HG03103 (cell line): ENCODE results near the gene EGFL6.
A peak's percentile ranks its signal among the peaks of the same experiment; 100 is the strongest.

Experiments
- ATAC-seq: cut with Tn5 transposase; IDR thresholded peaks from one replicate; pipeline ENCODE4 v1.9.1; 2021; ENCODE audit warnings: low read depth; ENCODE audit not compliant: unreplicated experiment

The EGFL6 gene

DNA sequence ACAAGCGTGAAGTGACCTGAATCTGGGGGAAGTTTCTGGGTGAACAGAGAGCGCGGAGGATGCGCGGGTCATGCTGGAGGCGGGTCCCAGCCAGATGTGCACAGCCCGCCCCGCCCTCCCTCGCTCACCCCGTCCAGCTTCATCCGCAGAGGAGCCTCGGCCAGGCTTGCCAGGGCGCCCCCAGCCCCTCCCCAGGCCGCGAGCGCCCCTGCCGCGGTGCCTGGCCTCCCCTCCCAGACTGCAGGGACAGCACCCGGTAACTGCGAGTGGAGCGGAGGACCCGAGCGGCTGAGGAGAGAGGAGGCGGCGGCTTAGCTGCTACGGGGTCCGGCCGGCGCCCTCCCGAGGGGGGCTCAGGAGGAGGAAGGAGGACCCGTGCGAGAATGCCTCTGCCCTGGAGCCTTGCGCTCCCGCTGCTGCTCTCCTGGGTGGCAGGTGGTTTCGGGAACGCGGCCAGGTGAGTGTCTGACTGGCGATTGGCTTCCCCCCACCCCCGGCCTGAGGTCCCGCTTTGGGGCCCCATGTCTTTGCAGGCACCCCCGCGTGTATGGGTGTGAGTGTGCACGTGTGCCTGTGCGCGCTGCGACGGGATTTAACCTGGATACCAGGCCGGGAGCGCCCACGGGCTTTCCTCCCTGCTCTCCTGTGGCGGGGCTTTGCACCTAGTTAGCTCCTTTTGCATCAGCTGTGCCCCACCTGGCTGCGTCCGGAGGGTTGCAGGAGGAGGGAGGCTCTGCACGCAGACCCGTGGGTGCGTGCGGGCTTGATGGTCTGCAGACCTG lies at the start of gene EGFL6:
Gene EGFL6 (plus strand): TSS at position 123 of the 782 bp plus-strand sequence. CDS start 261 bp downstream, at position 384.
- no peak for ATAC-seq

GRCh38 chrX:13520351-13520750 lies 49.0 kb upstream of the EGFL6 start:
- no peak for ATAC-seq

DNA sequence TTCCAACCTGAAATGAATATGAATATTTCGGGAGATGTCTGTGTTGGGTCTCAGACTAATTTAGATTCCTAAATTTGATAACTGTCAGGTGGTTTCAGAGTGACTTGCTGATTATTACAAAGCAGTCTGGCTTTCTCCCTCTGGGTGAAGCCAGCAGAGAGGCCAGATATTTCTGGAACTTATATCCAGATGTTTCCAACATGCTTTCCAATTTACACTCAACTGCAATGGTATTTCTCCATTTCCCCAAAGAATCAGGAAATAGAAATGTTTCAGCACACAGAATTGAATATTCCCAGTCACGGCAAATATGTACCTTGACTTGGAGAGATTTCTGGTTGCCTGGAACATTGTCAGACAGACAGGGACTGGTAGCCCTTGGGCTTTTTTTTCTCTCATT lies 48.5 kb upstream of the EGFL6 start:
- no peak for ATAC-seq

- no peak for ATAC-seq
These were observed 46.6 kb upstream of the EGFL6 start for GRCh38 chrX:13522811-13523210.

DNA sequence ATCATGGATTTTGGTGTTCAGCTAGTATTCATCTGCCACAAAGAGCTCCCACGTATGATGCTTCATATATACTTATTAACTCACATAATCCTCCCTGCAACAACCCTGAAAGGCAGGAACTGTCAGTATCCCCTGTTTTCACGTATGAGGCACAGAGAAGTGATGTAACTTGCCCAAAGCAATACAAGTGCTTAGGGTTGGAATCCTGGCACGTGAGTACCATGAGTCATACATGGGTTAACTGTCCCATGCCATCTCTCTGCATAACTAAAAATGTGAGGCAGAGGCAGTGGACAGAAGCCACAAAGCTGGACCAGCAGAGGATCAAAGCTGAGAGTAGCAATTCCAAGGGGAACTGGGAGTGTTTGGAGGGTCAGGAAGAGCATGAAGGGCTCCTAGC lies 35.7 kb upstream of the EGFL6 start:
- no peak for ATAC-seq

DNA sequence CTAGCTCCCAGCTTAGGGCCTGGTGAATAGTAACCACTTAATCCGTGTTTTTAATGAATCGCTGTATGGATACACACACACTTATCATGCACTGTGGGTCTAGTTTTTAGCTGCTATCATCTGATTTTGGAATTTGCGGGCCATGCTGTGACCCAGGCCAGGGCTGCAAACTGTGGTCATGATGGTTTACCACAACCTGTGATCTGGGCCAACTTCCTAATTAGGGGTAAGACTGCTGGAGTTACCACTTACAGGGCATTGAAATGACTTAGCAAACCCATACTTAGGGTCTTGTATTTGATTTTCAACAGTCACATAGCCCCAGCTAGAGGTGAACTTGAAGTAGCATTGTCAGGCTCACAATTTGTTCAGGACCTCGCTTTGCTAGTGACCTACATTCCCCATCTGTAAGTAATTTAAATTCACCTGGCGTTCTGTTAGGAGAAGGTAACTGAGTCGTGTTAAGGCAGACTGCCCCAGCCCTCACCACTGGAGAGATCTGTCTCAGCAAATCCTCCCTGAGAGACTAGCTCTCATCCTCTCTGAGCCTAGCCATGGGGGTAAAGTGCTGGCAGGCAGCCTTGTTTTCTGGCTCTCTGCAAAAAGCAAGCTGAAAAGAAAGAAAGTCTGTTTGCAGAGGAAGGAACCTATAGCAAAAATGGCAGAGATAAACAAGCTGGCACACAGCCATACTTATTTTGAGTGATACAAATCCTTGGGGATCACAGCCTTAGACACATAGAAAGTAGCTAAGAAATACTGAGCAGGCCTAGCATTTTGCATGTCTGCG lies 33.8 kb upstream of the EGFL6 start:
- no peak for ATAC-seq

DNA sequence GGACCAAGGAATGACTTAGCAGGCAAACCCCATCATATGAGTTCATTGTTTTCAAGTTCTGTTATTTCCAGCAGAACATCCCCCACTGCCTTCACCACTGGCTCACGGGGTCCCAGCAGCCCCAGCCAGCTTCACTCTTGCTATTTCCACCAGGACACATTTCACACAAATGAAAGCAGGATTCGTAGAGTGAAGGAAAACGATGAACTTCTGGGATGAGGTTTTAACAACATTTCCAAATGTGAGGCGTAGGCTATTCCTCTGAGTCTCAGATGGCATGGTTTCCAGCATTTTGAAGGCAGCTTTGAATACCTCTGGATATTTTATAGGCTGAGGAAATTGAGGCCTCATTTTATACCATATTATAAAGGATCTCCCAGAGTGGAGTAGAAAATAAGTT lies 32.9 kb upstream of the EGFL6 start:
- ATAC-seq, result no peak

DNA sequence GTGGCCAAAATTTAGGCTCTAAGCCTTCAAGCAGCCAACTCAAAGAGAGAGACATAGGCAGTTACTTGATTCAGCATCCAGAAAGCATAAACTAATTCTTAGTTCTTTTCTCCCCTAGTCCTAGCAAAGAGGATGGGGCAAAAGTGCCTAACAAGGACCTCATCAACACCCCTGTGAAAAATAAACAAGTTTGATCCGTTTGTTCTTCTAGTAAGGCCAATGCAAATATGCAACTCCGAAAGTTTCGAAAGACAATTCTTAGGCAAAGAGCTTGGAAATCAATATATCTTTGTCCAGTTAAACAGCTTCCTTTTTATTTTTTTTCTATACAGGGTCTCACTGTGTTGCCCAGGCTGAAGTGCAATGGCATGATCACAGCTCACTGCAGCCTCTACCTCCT lies 31.0 kb upstream of the EGFL6 start:
- ATAC-seq, result no peak

- no peak for ATAC-seq
These were observed 28.8 kb upstream of the EGFL6 start for GRCh38 chrX:13540602-13541001.

DNA sequence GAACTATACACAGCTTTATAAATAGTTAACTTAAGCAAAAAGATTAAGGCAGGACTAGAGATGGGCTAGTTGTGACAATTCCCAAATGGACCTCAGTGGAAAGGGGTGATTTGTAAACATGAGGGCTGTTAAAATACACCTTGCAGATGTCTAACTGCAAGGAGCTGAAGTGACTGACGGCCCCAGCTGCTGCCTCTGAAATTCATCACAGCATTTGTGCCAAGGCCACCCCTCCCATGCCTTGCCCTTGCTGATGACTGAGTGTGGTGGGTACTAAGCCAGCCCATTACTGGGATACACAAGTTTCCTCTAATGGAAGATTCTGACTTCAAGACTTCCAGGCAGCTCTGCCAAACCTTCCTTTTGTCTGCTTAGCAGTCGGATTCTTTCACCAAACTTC lies 23.7 kb upstream of the EGFL6 start:
- ATAC-seq, result no peak

DNA sequence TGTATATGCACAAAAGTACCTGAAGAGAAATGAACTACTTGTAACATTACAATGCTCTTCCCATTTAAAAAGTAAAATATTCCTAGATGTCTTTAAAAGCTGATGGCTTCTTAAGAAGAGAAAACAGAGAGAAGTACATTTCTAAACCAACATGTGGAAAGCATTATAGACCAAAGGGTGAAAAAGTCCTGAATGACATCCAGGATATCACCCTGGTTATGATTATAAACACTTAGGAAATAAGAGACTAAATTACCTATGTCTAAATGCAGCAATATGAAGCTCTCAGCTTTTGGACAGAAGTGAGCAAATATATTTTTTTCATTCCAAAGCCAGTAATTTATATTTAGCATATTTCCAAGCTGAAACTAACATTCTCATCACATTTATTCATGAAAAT lies 21.7 kb upstream of the EGFL6 start:
- no peak for ATAC-seq

DNA sequence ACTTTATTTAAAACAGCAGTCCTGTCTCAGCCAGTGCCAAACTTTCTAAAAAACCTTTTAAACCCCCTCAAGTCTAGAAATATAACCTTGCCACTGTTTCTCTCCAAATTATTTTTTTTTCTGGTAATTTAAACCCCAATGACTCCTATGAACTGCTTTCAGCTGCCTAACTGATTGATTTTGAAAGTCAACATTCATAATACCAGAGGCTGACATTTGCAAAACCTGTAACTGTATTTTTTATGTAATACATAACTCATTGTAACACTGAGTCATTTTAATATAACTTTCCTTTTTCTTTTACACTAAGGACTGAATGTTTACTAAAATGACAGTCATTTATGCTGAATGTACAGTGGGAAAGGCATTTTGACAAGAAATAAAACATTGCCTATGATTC lies 19.1 kb upstream of the EGFL6 start:
- no peak for ATAC-seq

DNA sequence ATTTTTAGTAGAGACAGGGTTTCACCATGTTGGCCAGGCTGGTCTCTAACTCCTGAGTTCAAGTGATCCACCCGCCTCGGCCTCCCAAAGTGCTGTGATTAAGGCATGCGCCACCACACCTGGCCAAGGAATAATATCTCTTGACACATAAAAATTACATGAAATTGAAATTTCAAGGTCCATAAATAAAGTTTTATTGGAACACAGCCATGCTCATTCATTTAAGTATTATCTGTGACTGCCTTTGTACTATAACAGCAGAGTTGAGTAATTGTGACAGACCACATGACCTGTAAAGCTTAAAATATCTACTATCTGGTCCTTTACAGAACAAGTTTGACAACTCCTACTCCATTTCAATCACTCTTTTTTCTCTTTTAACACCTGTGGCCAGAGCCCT lies 17.8 kb upstream of the EGFL6 start:
- ATAC-seq, result no peak

GRCh38 chrX:13552892-13553291 lies 16.5 kb upstream of the EGFL6 start:
- no peak for ATAC-seq

DNA sequence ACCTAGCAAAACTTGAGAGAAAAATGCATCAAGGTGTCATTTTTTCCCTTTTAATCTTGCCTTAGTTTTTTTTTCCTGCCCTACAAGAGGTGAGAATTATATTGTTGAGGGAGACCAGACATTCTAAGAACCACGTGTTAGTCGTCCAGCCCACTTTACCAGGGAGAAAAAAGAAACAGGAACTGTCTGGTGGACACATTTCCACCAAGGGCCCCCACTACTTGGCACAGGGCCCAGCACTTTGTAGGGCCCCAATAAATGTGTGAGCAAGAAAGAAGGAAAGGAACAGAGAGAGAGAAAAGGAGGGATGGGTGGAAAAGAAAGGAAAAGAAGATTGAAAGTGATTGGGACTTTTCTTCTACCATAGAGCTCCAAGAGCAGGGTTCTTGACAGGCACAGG lies 3.9 kb upstream of the EGFL6 start:
- no peak for ATAC-seq

DNA sequence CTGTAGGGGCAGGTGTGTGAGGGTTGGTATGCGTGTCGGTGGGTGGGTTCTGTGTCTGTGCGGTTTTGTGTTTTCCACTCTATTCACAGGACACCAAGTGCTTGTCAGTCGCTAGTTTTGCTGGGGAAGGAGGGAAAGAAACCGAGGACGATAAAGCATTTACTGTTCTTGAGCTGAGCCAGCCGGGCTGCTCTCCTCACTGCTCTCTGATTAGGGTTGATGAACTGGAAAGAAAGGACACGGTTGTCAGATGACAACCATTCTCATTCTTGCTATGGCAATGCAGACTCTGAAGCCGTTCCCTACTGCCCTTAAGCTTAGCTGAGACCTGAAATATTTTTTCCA lies 832 bp downstream of the EGFL6 start:
- ATAC-seq, result no peak

GRCh38 chrX:13571136-13571535 lies 1.7 kb downstream of the EGFL6 start:
- ATAC-seq, result no peak

DNA sequence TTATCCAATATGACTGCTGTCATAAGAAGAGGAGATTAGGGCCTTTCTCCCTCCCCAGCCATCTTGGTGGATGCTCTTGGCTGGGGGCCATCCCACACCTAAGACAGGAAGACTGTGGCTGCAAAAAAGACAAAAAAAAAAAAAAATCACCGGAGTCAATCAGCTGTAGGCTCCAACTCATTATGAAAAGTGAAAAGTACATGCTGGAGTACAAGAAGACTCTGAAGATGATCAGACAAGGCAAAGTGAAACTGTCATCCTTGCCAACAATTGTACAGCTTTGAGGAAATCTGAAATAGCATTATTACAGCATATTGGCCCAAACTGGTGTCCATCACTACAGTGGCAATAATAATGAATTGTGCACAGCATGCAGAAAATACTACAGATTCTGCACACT lies 5.2 kb downstream of the EGFL6 start:
- ATAC-seq, result peak; percentile 78

DNA sequence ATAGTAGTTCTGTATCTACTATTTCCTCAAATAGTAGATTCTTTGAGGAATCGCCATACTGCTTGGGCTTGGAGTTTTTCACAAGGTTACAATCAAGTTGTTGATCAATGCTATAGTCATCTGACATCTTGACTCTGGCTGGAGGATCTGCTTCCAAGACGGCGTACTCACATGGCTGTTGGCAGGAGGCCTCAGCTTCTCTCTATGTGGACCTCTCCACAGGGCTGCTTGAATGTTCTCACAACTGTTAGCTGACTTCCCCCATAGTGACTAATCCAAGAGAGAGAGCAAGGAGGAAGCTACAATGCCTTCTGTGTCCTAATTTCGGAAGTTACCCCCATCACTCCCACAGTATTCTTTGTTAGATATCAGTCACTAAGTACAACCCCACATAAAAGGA lies 10.3 kb downstream of the EGFL6 start:
- ATAC-seq, result no peak

DNA sequence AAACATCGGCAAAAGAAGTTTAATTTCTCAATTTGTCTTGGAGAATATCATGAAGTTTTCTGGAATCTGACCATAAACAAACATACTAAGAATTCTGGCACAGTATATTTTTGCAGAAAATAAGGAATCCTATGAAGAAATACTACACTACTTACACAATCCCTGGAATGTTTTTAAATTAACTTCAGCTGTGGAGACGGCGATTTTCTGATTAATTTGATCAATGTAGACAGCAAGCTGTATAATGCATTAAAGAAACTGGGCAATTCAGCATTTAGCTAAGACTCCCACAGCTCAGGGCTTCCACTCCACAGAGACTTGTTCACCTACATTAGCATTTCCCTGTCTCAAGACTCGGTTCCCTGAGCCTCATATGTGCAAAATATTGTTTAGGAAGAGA lies 12.2 kb downstream of the EGFL6 start:
- ATAC-seq, result no peak

DNA sequence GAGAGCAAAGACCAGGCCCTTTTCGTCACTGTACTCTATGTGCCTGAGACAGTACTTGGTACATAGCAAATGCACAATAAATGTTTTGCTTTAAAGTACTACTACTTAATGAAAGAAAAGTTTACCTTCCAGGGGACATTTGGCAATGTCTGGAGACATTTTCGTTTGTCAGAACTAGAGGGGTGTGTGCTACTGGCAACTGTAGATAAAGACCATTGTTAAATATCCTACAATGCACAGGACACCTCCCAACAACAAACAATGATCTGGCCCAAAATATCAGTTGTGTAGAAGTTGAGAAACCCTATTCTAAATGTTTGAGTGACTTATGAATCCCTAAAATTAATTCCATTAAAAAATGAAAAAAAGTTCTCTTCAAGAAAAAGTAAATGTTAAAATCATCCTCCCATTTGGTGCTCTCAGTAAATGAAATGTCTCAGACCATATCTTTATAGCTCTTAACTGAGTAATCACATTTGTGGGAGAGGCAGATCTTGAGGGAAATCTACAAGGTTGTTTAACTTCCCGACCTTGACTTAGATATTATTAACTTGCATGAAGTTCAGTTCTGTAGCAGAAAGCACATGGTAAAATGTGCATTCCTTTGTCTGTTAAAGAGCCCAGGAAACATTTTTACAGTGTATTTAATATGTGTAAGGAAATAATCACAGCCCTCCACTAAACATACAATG lies 18.5 kb downstream of the EGFL6 start:
- no peak for ATAC-seq

GRCh38 chrX:13590207-13590606 lies 20.8 kb downstream of the EGFL6 start:
- ATAC-seq, result no peak
